Vagina (tissue), 2 donors: ENCODE results near the gene MS4A6A. TPM values are rescaled to one million over a fixed set of nuclear protein-coding genes. Genes with fewer than 3 reads are reported as not detected.
"Not testable (repeated sequence)": the region's sequence is repeated elsewhere in the genome, so short reads cannot be mapped to it uniquely, and the experiment has no call there.

Experiments used
- DNase-seq, 2 donors: peaks; one replicate each; pipeline ENCODE4 v3.0.0-alpha.2; 2017; ENCODE audit errors: extremely low spot score in 2 of 2
- H3K27ac ChIP-seq: fragments of 200-600 bp; sonication (generic); one replicate; pipeline ENCODE4 v1.5.1; 2019
- H3K27me3 ChIP-seq: fragments of 200-600 bp; sonication (generic); one replicate; pipeline ENCODE4 v1.5.1; 2019
- H3K36me3 ChIP-seq, 2 donors: fragments of 200-600 bp; sonication (generic); one replicate each; pipeline ENCODE4 v1.5.1; 2017 to 2019
- H3K4me1 ChIP-seq: fragments of 200-600 bp; sonication (generic); one replicate; pipeline ENCODE4 v1.5.1; 2019
- H3K4me3 ChIP-seq, 2 donors: fragments of 200-600 bp; sonication (generic); 1 replicate in 1 of 2; 2 replicates in 1 of 2; pipeline ENCODE4 v1.5.1; 2016 to 2019
- H3K9me3 ChIP-seq: fragments of 200-600 bp; sonication (generic); one replicate; pipeline ENCODE4 v1.5.1; 2019
- CTCF ChIP-seq, 3 experiments: fragments of 450-650 bp in 2 of 3; fragments of 200-600 bp in 1 of 3; sonication (generic) in 1 of 3; IDR thresholded peaks; one replicate each; pipeline ENCODE4 v1.5.1; 2017 to 2019; ENCODE audit warnings: antibody characterized with exemption in 3 of 3, mild to moderate bottlenecking in 2 of 3, moderate library complexity in 2 of 3
- POLR2A ChIP-seq, 2 donors: fragments of 450-650 bp; IDR thresholded peaks; one replicate each; pipeline ENCODE4 v1.6.1; 2017; ENCODE audit warnings: antibody characterized with exemption in 2 of 2, mild to moderate bottlenecking in 2 of 2, moderate library complexity in 2 of 2
- POLR2AphosphoS5 ChIP-seq, 2 donors: sonication (generic); formaldehyde crosslinking; IDR thresholded peaks; one replicate each; pipeline ENCODE4 v1.9.0; 2017; ENCODE audit warnings: antibody characterized with exemption in 2 of 2, mild to moderate bottlenecking in 2 of 2, low read depth in 1 of 2; ENCODE audit not compliant: insufficient read depth in 1 of 2
- intact Hi-C: fragments of 100-400 bp; cut with DNase I; formaldehyde crosslinking; loops from one replicate; pipeline ENCODE4 v1.15.1; 2023
- total RNA-seq: library from RNA; depleted of rRNA; stranded (reverse); fragments of >200 nt; gene quantifications from one replicate; pipeline ENCODE4 v1.2.3, GENCODE V29; 2016

Gene MS4A6A
- total RNA-seq, 1 donor from 2014 or later: 30.7 TPM

GRCh38 chr11:60206616-60207015 is 23.7 kb upstream of the MS4A6A start:
- Histone ChIP-seq H3K36me3 (no peaks in the 10 kb centered on the region), H3K27me3 (no peaks in the 10 kb centered on the region), H3K27ac (no peak overlapping the region), H3K9me3 (no peaks in the 10 kb centered on the region), H3K4me1 (no peaks in the 10 kb centered on the region), H3K4me3 (no peak overlapping the region)
- no peak for TF ChIP-seq CTCF (IDR thresholded peaks at IDR 0.05)
- TF ChIP-seq POLR2A (IDR thresholded peaks at IDR 0.05): no peak
- TF ChIP-seq POLR2AphosphoS5 (IDR thresholded peaks at IDR 0.05; ENCODE audit: insufficient read depth in 1 of 2, low read depth in 1 of 2): no peak
- intact Hi-C loops: no loop called here
- no peak for DNase-seq

- Histone ChIP-seq H3K9me3 (no peaks in the 10 kb centered on the region), H3K4me3 (no peak overlapping the region), H3K27me3 (no peaks in the 10 kb centered on the region), H3K36me3 (no peaks in the 10 kb centered on the region), H3K4me1 (no peaks in the 10 kb centered on the region), H3K27ac (no peak overlapping the region)
- TF ChIP-seq POLR2AphosphoS5 (IDR thresholded peaks at IDR 0.05; ENCODE audit: insufficient read depth in 1 of 2, low read depth in 1 of 2) (no peak), CTCF (IDR thresholded peaks at IDR 0.05) (no peak), POLR2A (IDR thresholded peaks at IDR 0.05) (no peak)
- intact Hi-C loops: no loop called here
- DNase-seq: no peak
Measured at GRCh38 chr11:60204922-60205321, 22.0 kb upstream of the MS4A6A start.

GRCh38 chr11:60201334-60201733 is 18.5 kb upstream of the MS4A6A start:
- H3K27ac ChIP-seq, intact Hi-C loops, H3K4me3 ChIP-seq, H3K36me3 ChIP-seq, DNase-seq, H3K9me3 ChIP-seq, H3K4me1 ChIP-seq, H3K27me3 ChIP-seq: not testable (repeated sequence)

GRCh38 chr11:60197442-60197841 is 14.6 kb upstream of the MS4A6A start:
- Histone ChIP-seq H3K4me3 (no peak overlapping the region), H3K36me3 (no peaks in the 10 kb centered on the region), H3K4me1 (no peaks in the 10 kb centered on the region), H3K27ac (no peak overlapping the region), H3K27me3 (no peaks in the 10 kb centered on the region), H3K9me3 (no peaks in the 10 kb centered on the region)
- DNase-seq: no peak
- TF ChIP-seq POLR2AphosphoS5 (IDR thresholded peaks at IDR 0.05; ENCODE audit: insufficient read depth in 1 of 2, low read depth in 1 of 2) (no peak), CTCF (IDR thresholded peaks at IDR 0.05) (no peak), POLR2A (IDR thresholded peaks at IDR 0.05) (no peak)
- intact Hi-C loops: no loop called here

- no peak for DNase-seq
- TF ChIP-seq CTCF (IDR thresholded peaks at IDR 0.05) (no peak), POLR2AphosphoS5 (IDR thresholded peaks at IDR 0.05; ENCODE audit: insufficient read depth in 1 of 2, low read depth in 1 of 2) (no peak), POLR2A (IDR thresholded peaks at IDR 0.05) (no peak)
- Histone ChIP-seq H3K9me3 (no peaks in the 10 kb centered on the region), H3K4me3 (no peak overlapping the region), H3K4me1 (no peaks in the 10 kb centered on the region), H3K27ac (no peak overlapping the region), H3K36me3 (no peaks in the 10 kb centered on the region), H3K27me3 (no peaks in the 10 kb centered on the region)
- intact Hi-C loops: no loop called here
Measured at GRCh38 chr11:60195923-60196368, 13.1 kb upstream of the MS4A6A start.

- Histone ChIP-seq H3K27me3 (no peaks in the 10 kb centered on the region), H3K36me3 (no peaks in the 10 kb centered on the region), H3K4me3 (no peak overlapping the region), H3K4me1 (no peaks in the 10 kb centered on the region), H3K27ac (no peak overlapping the region), H3K9me3 (no peaks in the 10 kb centered on the region)
- no peak for DNase-seq
- TF ChIP-seq POLR2AphosphoS5 (IDR thresholded peaks at IDR 0.05; ENCODE audit: insufficient read depth in 1 of 2, low read depth in 1 of 2) (no peak), POLR2A (IDR thresholded peaks at IDR 0.05) (no peak), CTCF (IDR thresholded peaks at IDR 0.05) (no peak)
- intact Hi-C loops: no loop called here
Measured at GRCh38 chr11:60194511-60194910, 11.6 kb upstream of the MS4A6A start.
